ENCODE results near the gene HECW1. TPM values are rescaled to one million over a fixed set of nuclear protein-coding genes. Genes with fewer than 3 reads are reported as not detected.

The HECW1 gene
- total and polyA plus RNA-seq, 2 of the 8 experiments (the other 6 are each of a cell fraction or from before 2014, with no cell fraction given): 2.9 to 12.7 TPM

DNA sequence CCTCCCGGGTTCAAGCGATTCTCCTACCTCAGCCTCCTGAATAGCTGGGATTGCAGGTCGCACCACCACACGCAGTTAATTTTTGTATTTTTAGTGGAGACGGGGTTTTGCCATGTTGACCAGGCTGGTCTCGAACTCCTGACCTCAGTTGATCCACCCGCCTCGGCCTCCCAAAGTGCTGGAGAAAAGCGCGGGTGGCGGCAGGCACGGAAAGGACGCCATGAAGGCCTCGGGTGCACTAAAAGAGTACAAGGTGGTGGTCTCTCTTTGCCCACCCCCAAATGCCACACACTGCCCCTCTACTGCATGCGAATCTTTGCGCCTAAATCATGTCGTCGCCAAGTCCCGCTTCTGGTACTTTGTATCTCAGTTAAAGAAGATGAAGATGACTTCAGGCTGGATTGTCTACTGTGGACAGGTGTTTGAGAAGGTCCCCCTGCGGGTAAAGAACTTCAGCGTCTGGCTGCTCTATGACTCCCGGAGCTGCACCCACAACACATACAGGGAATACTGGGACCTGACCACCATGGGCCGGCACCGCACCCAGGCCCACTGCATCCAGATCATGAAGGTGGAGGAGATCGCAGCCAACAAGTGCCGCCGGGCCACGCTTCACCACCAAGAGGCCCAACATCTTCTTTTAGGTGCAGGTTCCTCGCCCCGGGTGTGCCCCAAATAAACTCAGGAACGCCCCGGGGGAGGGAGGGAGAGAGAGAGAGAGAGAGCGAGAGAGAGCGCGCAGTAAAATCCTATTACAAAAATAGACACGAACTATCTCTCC lies 161.7 kb downstream of the HECW1 start:
- POLR2A ChIA-PET (ENCODE audit: partially characterized antibody): no interaction called here
- peak in 1 of 2 experiments; percentile 30 for DNase-seq (ENCODE audit: low read depth in 1 of 2, low spot score in 2 of 2)
- TF ChIP-seq ATF2 (IDR thresholded peaks at IDR 0.05; ENCODE audit: low read length) (no peak), ASH2L (IDR thresholded peaks at IDR 0.05; ENCODE audit: low read length) (no peak), HDAC6 (IDR thresholded peaks at IDR 0.05; ENCODE audit: low read depth, low read length) (no peak), BCL11A (IDR thresholded peaks at IDR 0.05; ENCODE audit: low read depth in 2 of 2, low read length in 2 of 2) (no peak), SP1 (IDR thresholded peaks at IDR 0.05; ENCODE audit: low read depth, low read length) (no peak), EP300 (IDR thresholded peaks at IDR 0.05; ENCODE audit: borderline replicate concordance in 1 of 2, low read depth in 2 of 2, low read length in 2 of 2) (no peak), TCF12 (IDR thresholded peaks at IDR 0.05; ENCODE audit: low read depth, low read length) (no peak), TAF7 (optimal IDR thresholded peaks at IDR 0.05; ENCODE audit: borderline replicate concordance, low read depth, low read length) (no peak)
- TF ChIP-seq, protein P1, sequence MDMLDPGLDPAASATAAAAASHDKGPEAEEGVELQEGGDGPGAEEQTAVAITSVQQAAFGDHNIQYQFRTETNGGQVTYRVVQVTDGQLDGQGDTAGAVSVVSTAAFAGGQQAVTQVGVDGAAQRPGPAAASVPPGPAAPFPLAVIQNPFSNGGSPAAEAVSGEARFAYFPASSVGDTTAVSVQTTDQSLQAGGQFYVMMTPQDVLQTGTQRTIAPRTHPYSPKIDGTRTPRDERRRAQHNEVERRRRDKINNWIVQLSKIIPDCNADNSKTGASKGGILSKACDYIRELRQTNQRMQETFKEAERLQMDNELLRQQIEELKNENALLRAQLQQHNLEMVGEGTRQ (IDR thresholded peaks at IDR 0.05; ENCODE audit: low read length): no peak

More for the DNA sequence above, 161.7 kb downstream of the HECW1 start:
- H3K4me1 ChIP-seq (replicated peaks in 1 of 4; ENCODE audit: control insufficient read depth in 3 of 4, insufficient read depth in 4 of 4, low read length in 3 of 4): peaks cover 0 to 5% (median 0%) of the 10 kb centered on the region in 4 experiments; a peak in 1 of 7 replicates
- WGBS, 2 experiments (ENCODE audit: extremely low coverage in 1 of 2, insufficient coverage in 1 of 2, insufficient read length in 1 of 2, insufficient replicate concordance in 2 of 2, low coverage in 1 of 2, low lambda C conversion rate in 2 of 2, missing lambda C conversion rate in 1 of 2): 94% methylated on average over 36 of the region's 36 CpGs; no CpG with 5 or more reads in 1 of the 2 experiments
- H3K4me2 ChIP-seq (ENCODE audit: insufficient read depth in 1 of 2, low read depth in 2 of 2, low read length in 2 of 2): no peak overlapping the region
- no peak overlapping the region for H2BK120ac ChIP-seq (replicated peaks; ENCODE audit: low read depth, low read length)
- FAIRE-seq: no peak
- no peaks in the 10 kb centered on the region for H3K36me3 ChIP-seq (ENCODE audit: control insufficient read depth in 2 of 4, insufficient read depth in 4 of 4, low read length in 3 of 4)
- no peak overlapping the region for H4K8ac ChIP-seq (ENCODE audit: extremely low read depth, insufficient read depth, low read length)
- no peak overlapping the region for H3K4ac ChIP-seq (replicated peaks; ENCODE audit: insufficient read length, low read depth, low read length)
- no peak overlapping the region for H2BK15ac ChIP-seq (ENCODE audit: low read length)
- no peak overlapping the region for H3K56ac ChIP-seq (replicated peaks; ENCODE audit: insufficient read length, low read depth, low read length)
- H3K9me3 ChIP-seq (ENCODE audit: insufficient read depth in 2 of 2, low read depth in 1 of 2, low read length in 1 of 2): peaks cover 0 to 7% of the 10 kb centered on the region in 2 experiments; a peak in 1 of 4 replicates
- no peak overlapping the region for H3K9ac ChIP-seq (replicated peaks in 1 of 4; ENCODE audit: extremely low read depth in 1 of 4, low read depth in 3 of 4, low read length in 3 of 4)
- no peaks in the 10 kb centered on the region for H3K23me2 ChIP-seq (ENCODE audit: low read depth, low read length)
- H3K27me3 ChIP-seq (replicated peaks in 1 of 4; ENCODE audit: control insufficient read depth in 3 of 4, extremely low read depth in 1 of 4, insufficient read depth in 3 of 4, low read length in 3 of 4): no peaks in the 10 kb centered on the region
- CTCF ChIA-PET (ENCODE audit: partially characterized antibody): no interaction called here
- 0 out of 2 replicates have a peak overlapping the region, but pooled peaks have one; percentile 7 for H2BK12ac ChIP-seq (ENCODE audit: low read depth, low read length)
- no peak overlapping the region for H2AK5ac ChIP-seq (ENCODE audit: low read depth, low read length)
- no peaks in the 10 kb centered on the region for H3K79me2 ChIP-seq (ENCODE audit: control insufficient read depth in 1 of 2, insufficient read depth in 2 of 2, low read length in 2 of 2)
- H3K14ac ChIP-seq (ENCODE audit: insufficient read length): no peak overlapping the region
- H3K79me1 ChIP-seq (ENCODE audit: low read depth, low read length): no peaks in the 10 kb centered on the region
- no peak overlapping the region for H2BK20ac ChIP-seq (ENCODE audit: low read length)
- no peak overlapping the region; the same call in 1 of the 2 replicates for H2BK5ac ChIP-seq (ENCODE audit: low read depth, low read length)
- H4K91ac ChIP-seq (replicated peaks; ENCODE audit: insufficient read length, low read length): no peak overlapping the region
- H3K4me3 ChIP-seq (ENCODE audit: extremely low read depth in 1 of 4, insufficient read depth in 2 of 4, low read depth in 3 of 4, low read length in 4 of 4): no peak overlapping the region
- no peak overlapping the region for H3K27ac ChIP-seq (ENCODE audit: low read depth, low read length)
- no peak overlapping the region for H3K23ac ChIP-seq (ENCODE audit: insufficient read length)
- no peak overlapping the region for H2AFZ ChIP-seq (ENCODE audit: low read length)
- no peak overlapping the region for H4K5ac ChIP-seq (ENCODE audit: insufficient read length, low read depth, low read length)
- no peak overlapping the region for H3K18ac ChIP-seq (ENCODE audit: extremely low read depth, low read length)
- no peaks in the 10 kb centered on the region for H4K20me1 ChIP-seq (replicated peaks in 1 of 2; ENCODE audit: control insufficient read depth in 1 of 2, insufficient read depth in 2 of 2, low read length in 2 of 2)

Measured in H1 (cell line).